GM12878 (cell line): ENCODE measurements around the gene GMDS. TPM values are rescaled to one million over a fixed set of nuclear protein-coding genes. Genes with fewer than 3 reads are reported as not detected.

ENCODE experiments used
- ATAC-seq: fragments of 200-7000 bp; cut with Tn5 transposase; 3 replicates; pipeline ENCODE4 v1.9.1; 2020; ENCODE audit warnings: mild to moderate bottlenecking, moderate library complexity
- BruUV-seq: library from RNA; stranded (reverse); fragments of 400-500 nt; replicated peaks from 2 replicates; lab custom pipeline; 2021; lab: Mats Ljungman, UMichigan
- CTCF ChIA-PET: fragments of 300-600 bp; sonication (Branson Sonifier 250); formaldehyde crosslinking; extraction: SDS; loops from one replicate; lab custom pipeline; 2021; ENCODE audit warnings: inconsistent platforms; lab: Yijun Ruan, JAX
- POLR2A ChIA-PET: fragments of 350-600 bp; formaldehyde crosslinking; extraction: SDS; loops from one replicate; lab custom pipeline; 2021; ENCODE audit warnings: inconsistent platforms; lab: Charles Lee
- RAD21 ChIA-PET: fragments of 300-600 bp; sonication (Branson Sonifier 250); formaldehyde crosslinking; loops from one replicate; lab custom pipeline; 2023; ENCODE audit warnings: antibody characterized with exemption; ENCODE audit not compliant: unreplicated experiment; lab: Charles Lee
- SMC1A ChIA-PET: fragments of 300-600 bp; sonication (Branson Sonifier 250); formaldehyde crosslinking; loops from one replicate; lab custom pipeline; 2023; ENCODE audit not compliant: unreplicated experiment, uncharacterized antibody; lab: Charles Lee
- DNase-seq: peaks from one replicate; pipeline ENCODE4 v3.0.0-alpha.2; 2011; ENCODE audit warnings: low read depth, low spot score
- FAIRE-seq: peaks from 3 replicates; lab custom pipeline; 2011; peaks lifted over from hg19 to GRCh38; lab: Jason Lieb, UNC
- H2AFZ ChIP-seq: 2 replicates; pipeline ENCODE4 v1.6.0; 2011; ENCODE audit warnings: low read depth, low read length, control low read depth; ENCODE audit not compliant: control insufficient read depth
- H3K27ac ChIP-seq: 2 replicates; pipeline ENCODE4 v1.5.1; 2011; ENCODE audit warnings: control low read depth; ENCODE audit not compliant: control insufficient read depth, insufficient read depth
- H3K27me3 ChIP-seq, 2 experiments: replicated peaks in 1 of 2; 2 replicates each; pipeline versions ENCODE4 v1.6.0 to v1.6.1; 2011; ENCODE audit warnings: low read length in 1 of 2; ENCODE audit not compliant: control insufficient read depth in 2 of 2, insufficient read depth in 2 of 2
- H3K36me3 ChIP-seq, 2 experiments: 2 replicates each; pipeline ENCODE4 v1.5.1; 2011; ENCODE audit warnings: low read length in 1 of 2; ENCODE audit not compliant: control insufficient read depth in 2 of 2, insufficient read depth in 2 of 2
- H3K4me1 ChIP-seq: 2 replicates; pipeline ENCODE4 v1.6.1; 2011; ENCODE audit warnings: mild to moderate bottlenecking, low read length, moderate library complexity, mixed read lengths; ENCODE audit not compliant: control insufficient read depth, insufficient read depth
- H3K4me2 ChIP-seq: 2 replicates; pipeline ENCODE4 v1.6.0; 2011; ENCODE audit warnings: control low read depth; ENCODE audit not compliant: control insufficient read depth, insufficient read depth
- H3K4me3 ChIP-seq: fragments of 200-600 bp; sonication (generic); 2 replicates; pipeline ENCODE4 v1.5.1; 2016
- H3K79me2 ChIP-seq: 2 replicates; pipeline ENCODE4 v1.6.0; 2011; ENCODE audit warnings: low read length; ENCODE audit not compliant: control insufficient read depth, insufficient read depth
- H3K9ac ChIP-seq: 2 replicates; pipeline ENCODE4 v1.8.0; 2011; ENCODE audit warnings: low read length, control low read depth, mixed read lengths; ENCODE audit not compliant: control insufficient read depth, insufficient read depth
- H3K9me3 ChIP-seq: replicated peaks from 3 replicates; pipeline ENCODE4 v1.5.1; 2011; ENCODE audit warnings: mild to moderate bottlenecking, low read length; ENCODE audit not compliant: control insufficient read depth, insufficient read depth
- H4K20me1 ChIP-seq: 2 replicates; pipeline ENCODE4 v1.6.0; 2011; ENCODE audit not compliant: control insufficient read depth, insufficient read depth
- DPF2 ChIP-seq: fragments of 450-650 bp; IDR thresholded peaks from 2 replicates; pipeline ENCODE4 v1.6.1; 2017; ENCODE audit warnings: mild to moderate bottlenecking
- REST ChIP-seq: IDR thresholded peaks from 2 replicates; pipeline ENCODE4 v1.6.1; 2012; ENCODE audit warnings: mild to moderate bottlenecking, low read depth, low read length
- ZNF274 ChIP-seq: IDR thresholded peaks from one replicate; pipeline ENCODE4 v1.8.0; 2011; ENCODE audit not compliant: insufficient read length, insufficient read depth
- ZNF592 ChIP-seq: fragments of 450-650 bp; IDR thresholded peaks from 2 replicates; pipeline ENCODE4 v1.6.1; 2017; ENCODE audit warnings: mild to moderate bottlenecking, moderate library complexity
- WGBS: methylation state at CpG from one replicate; pipeline ENCODE4 v1.1.6; 2016; ENCODE audit warnings: low lambda C conversion rate; ENCODE audit not compliant: insufficient replicate concordance, insufficient coverage; ENCODE audit errors: missing lambda C conversion rate; 5-methylcytosine and 5-hydroxymethylcytosine counted together
- in situ Hi-C: fragments of 300-500 bp; cut with MboI; formaldehyde crosslinking; loops from 9 replicates; pipeline ENCODE4 v1.14.3; 2018; ENCODE audit warnings: mixed read lengths
- intact Hi-C: fragments of 100-400 bp; cut with micrococcal nuclease; formaldehyde crosslinking; loops from one replicate; pipeline ENCODE4 v1.14.2; 2022; ENCODE audit not compliant: unreplicated experiment
- polyA plus RNA-seq, 11 experiments: library from polyadenylated mRNA; depleted of rRNA in 4 of 11; unstranded in 6 of 11; stranded (reverse) in 5 of 11; fragments of >200 nt; fragmentation: Nextera tagmentation in 4 of 11; fragmentation: Illumina TruSeq in 1 of 11; extraction: Ambion mirVana in 4 of 11; extraction: Trizol in 1 of 11; gene quantifications; 1 replicate in 1 of 11; 2 replicates in 10 of 11; pipeline versions ENCODE4 v1.2.1 to v1.2.3, GENCODE V29; 2011 to 2016; ENCODE audit warnings: inconsistent platforms in 2 of 11, missing spikeins in 2 of 11, low read depth in 1 of 11
- total RNA-seq, 4 experiments: library from RNA; depleted of rRNA in 3 of 4; stranded (reverse); fragments of >200 nt in 3 of 4; fragmentation: Illumina TruSeq in 1 of 4; extraction: Trizol in 1 of 4; gene quantifications; 2 replicates each; pipeline versions ENCODE4 v1.2.1 to v1.2.3, GENCODE V29; 2013 to 2021

Gene GMDS
- total and polyA plus RNA-seq, 10 of the 15 experiments (the other 5 are each of a cell fraction or from before 2014, with no cell fraction given) = 0.61 to 53.8 (median 29.3) TPM

- DNase-seq = no peak
- ChIA-PET POLR2A (no interaction called here), CTCF (no interaction called here), RAD21 (no interaction called here), SMC1A (no interaction called here)
- H2AFZ ChIP-seq = no peak overlapping the region
- H3K36me3 ChIP-seq = no peaks in the 10 kb centered on the region; a peak in 1 of 4 replicates
- H4K20me1 ChIP-seq = no peaks in the 10 kb centered on the region
- H3K27ac ChIP-seq = no peak overlapping the region
- no TSS peak for BruUV-seq
- WGBS = 97% methylated on average over 2 of the region's 2 CpGs
- no peaks in the 10 kb centered on the region for H3K4me1 ChIP-seq
- no peak overlapping the region for H3K4me2 ChIP-seq
- H3K9me3 ChIP-seq = no peaks in the 10 kb centered on the region; the same call in 1 of the 3 replicates
- no peaks in the 10 kb centered on the region for H3K79me2 ChIP-seq
- in situ Hi-C loops = no loop called here
- intact Hi-C loops = no loop called here
- no peaks in the 10 kb centered on the region for H3K27me3 ChIP-seq
- no peak for FAIRE-seq
- H3K4me3 ChIP-seq = no peak overlapping the region
- no peak for TF ChIP-seq REST
- no peak for TF ChIP-seq ZNF592
- TF ChIP-seq ZNF274 = no peak
- no peak for TF ChIP-seq DPF2
- H3K9ac ChIP-seq = no peak overlapping the region
- ATAC-seq = no peak
Observed at GRCh38 chr6:2275892-2276242, 30.5 kb upstream of the GMDS start.
